MM.1S (cell line): ENCODE results near the gene FOXP4.

Experiments used
- CTCF ChIP-seq: fragments of 300-600 bp; sonication (generic); IDR thresholded peaks from 2 replicates; pipeline ENCODE4 v1.5.1; 2016; ENCODE audit warnings: antibody characterized with exemption, low read length, mixed read lengths
- EZH2 ChIP-seq: fragments of 300-600 bp; sonication (generic); optimal IDR thresholded peaks from 2 replicates; pipeline ENCODE3; 2017; ENCODE audit warnings: low read depth, mild to moderate bottlenecking, antibody characterized with exemption, low read length, mixed read lengths
- EZH2phosphoT487 ChIP-seq: fragments of 300-600 bp; sonication (generic); IDR thresholded peaks from 2 replicates; pipeline ENCODE4 v1.6.1; 2018; ENCODE audit warnings: antibody characterized with exemption, low read length

GRCh38 chr6:41503827-41504465 is 42.2 kb upstream of the FOXP4 start:
- TF ChIP-seq EZH2, result no peak
- no peak for TF ChIP-seq CTCF
- no peak for TF ChIP-seq EZH2phosphoT487
